Adrenal gland (tissue), 12 donors: ENCODE results near the gene SPG11. TPM values are rescaled to one million over a fixed set of nuclear protein-coding genes. Genes with fewer than 3 reads are reported as not detected.
"Not testable (repeated sequence)": the region's sequence is repeated elsewhere in the genome, so short reads cannot be mapped to it uniquely, and the experiment has no call there.

Source experiments
- DNase-seq, 7 donors: peaks; one replicate each; pipeline ENCODE4 v3.0.0-alpha.2; 2019 to 2020
- H3K27ac ChIP-seq, 5 donors: fragments of 200-600 bp; sonication (generic) in 4 of 5; 1 replicate in 3 of 5; 2 replicates in 2 of 5; pipeline versions ENCODE4 v1.5.1 to v1.8.0; 2016 to 2020; ENCODE audit warnings: mild to moderate bottlenecking in 1 of 5
- H3K27me3 ChIP-seq: fragments of 200-600 bp; 2 replicates; pipeline ENCODE4 v1.8.0; 2021
- H3K36me3 ChIP-seq, 2 donors: fragments of 200-600 bp; replicated peaks in 1 of 2; 1 replicate in 1 of 2; 2 replicates in 1 of 2; pipeline versions ENCODE4 v1.5.1 to v1.8.0; 2018 to 2022
- H3K4me1 ChIP-seq, 2 donors: fragments of 200-600 bp; replicated peaks in 1 of 2; 1 replicate in 1 of 2; 2 replicates in 1 of 2; pipeline versions ENCODE4 v1.5.1 to v1.8.0; 2018 to 2021
- H3K4me3 ChIP-seq, 4 donors: fragments of 200-600 bp; sonication (generic) in 3 of 4; one replicate each; pipeline ENCODE4 v1.5.1; 2016 to 2018
- H3K9me3 ChIP-seq, 3 donors: fragments of 200-600 bp; sonication (generic) in 1 of 3; replicated peaks in 1 of 3; 1 replicate in 2 of 3; 2 replicates in 1 of 3; pipeline versions ENCODE4 v1.5.1 to v1.8.0; 2016 to 2021
- POLR2A ChIP-seq, 2 donors: fragments of 450-650 bp; IDR thresholded peaks; one replicate each; pipeline ENCODE4 v1.6.1; 2017; ENCODE audit warnings: antibody characterized with exemption in 2 of 2, mild to moderate bottlenecking in 2 of 2, moderate library complexity in 1 of 2
- WGBS, 4 donors: extraction: QIAGEN DNeasy Blood & Tissue Kit in 2 of 4; methylation state at CpG; one replicate each; pipeline versions ENCODE4 v1.1.5 to v1.1.7; 2013 to 2017; 5-methylcytosine and 5-hydroxymethylcytosine counted together
- intact Hi-C, 2 donors: fragments of 100-400 bp; cut with DNase I; formaldehyde crosslinking; loops; one replicate each; pipeline versions ENCODE4 v1.14.1 to v1.15.0; 2022 to 2023
- polyA plus RNA-seq, 3 donors: library from polyadenylated mRNA; stranded (reverse); fragments of 200-250 nt in 2 of 3; fragments of 350-450 nt in 1 of 3; fragmentation: Illumina TruSeq in 1 of 3; extraction: RNeasy Lipid Tissue Mini Kit (QIAGEN cat#74804) in 1 of 3; gene quantifications; one replicate each; pipeline ENCODE4 v1.2.3, GENCODE V29; 2013 to 2014
- total RNA-seq, 9 donors: library from RNA; depleted of rRNA in 4 of 9; stranded (reverse); fragments of >200 nt in 4 of 9; fragments of 120-200 nt in 1 of 9; fragmentation: NEBNext Ultra II Directional in 1 of 9; extraction: Animal tissue kit (Norgen Biotek cat#: 25700) in 1 of 9; gene quantifications; one replicate each; pipeline versions ENCODE4 v1.1.0 to v1.2.4, GENCODE V29; 2013 to 2023
- TF ChIP-seq, protein P1 (sequence below), 6 experiments: fragments of 450-650 bp in 4 of 6; fragments of 200-600 bp in 2 of 6; sonication (generic) in 1 of 6; IDR thresholded peaks; 1 replicate in 5 of 6; 2 replicates in 1 of 6; pipeline versions ENCODE4 v1.5.1 to v1.8.0; 2016 to 2021; ENCODE audit warnings: antibody characterized with exemption in 6 of 6, mild to moderate bottlenecking in 2 of 6, moderate library complexity in 1 of 6
- donor health status: healthy with polysubstance abuse.
- donor health status: Bipolar disorder and iron deficiency.
- donor health status: DM: yes; HTN: yes; CAD: no.
- donor health status: DM: no; HTN: no; CAD: no.
- donor health status: DM: no; HTN: no; CAD: no.
- donor health status: DM: yes; HTN: yes; CAD: no.

Gene SPG11
- total and polyA plus RNA-seq, 12 donors: 43.0 to 122 (median 74.0) TPM

DNA sequence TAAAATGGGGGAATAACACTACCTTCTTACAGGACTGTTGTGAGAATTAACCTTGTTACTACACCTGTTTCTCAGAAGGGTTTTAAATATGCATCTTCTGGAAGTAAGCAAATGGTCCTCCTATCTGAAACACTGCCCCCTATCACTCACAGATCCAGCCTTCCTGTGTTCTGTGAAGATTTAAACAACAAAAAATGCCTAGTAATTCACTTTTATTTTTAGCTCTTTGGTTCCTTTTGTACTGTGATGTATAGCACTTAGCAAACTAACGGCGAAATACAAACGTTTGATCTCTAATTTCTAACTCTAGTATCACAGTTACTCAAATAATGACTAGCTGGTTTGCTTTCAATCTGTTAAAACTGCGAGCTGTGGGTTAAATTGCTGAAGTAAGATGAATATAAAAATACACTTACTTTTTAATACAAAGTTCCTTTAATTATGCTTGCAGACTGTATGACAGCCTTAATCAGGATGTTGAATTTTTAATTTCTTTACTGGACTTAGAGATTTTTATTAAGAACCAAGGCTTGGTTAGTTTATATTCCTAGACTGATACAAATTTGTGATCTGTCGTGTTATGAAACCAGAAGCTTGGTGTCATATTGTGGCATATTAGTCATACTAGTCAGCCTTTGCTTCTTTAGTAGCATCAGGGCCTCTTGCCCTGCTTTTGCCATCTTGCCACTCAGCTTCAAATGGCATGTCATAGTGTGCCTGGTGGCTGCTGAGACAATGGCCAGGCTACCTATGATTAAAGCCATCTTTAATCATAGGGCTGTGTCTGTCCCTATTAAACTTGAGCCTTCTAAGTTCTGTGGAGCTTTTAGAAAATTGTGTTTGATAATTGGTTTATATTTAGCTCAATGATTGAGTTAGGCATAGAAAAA lies 117.3 kb downstream of the SPG11 start:
- Histone ChIP-seq H3K4me1 (peaks cover 15 to 51% of the 10 kb centered on the region in 2 donors), H3K4me3 (no peak overlapping the region), H3K27me3 (no peaks in the 10 kb centered on the region), H3K36me3 (no peaks in the 10 kb centered on the region), H3K9me3 (no peaks in the 10 kb centered on the region), H3K27ac (peak overlapping the region in 3 of 5 donors; percentile 33 to 69 (median 55))
- TF ChIP-seq POLR2A (IDR thresholded peaks at IDR 0.05): no peak
- TF ChIP-seq, protein P1, sequence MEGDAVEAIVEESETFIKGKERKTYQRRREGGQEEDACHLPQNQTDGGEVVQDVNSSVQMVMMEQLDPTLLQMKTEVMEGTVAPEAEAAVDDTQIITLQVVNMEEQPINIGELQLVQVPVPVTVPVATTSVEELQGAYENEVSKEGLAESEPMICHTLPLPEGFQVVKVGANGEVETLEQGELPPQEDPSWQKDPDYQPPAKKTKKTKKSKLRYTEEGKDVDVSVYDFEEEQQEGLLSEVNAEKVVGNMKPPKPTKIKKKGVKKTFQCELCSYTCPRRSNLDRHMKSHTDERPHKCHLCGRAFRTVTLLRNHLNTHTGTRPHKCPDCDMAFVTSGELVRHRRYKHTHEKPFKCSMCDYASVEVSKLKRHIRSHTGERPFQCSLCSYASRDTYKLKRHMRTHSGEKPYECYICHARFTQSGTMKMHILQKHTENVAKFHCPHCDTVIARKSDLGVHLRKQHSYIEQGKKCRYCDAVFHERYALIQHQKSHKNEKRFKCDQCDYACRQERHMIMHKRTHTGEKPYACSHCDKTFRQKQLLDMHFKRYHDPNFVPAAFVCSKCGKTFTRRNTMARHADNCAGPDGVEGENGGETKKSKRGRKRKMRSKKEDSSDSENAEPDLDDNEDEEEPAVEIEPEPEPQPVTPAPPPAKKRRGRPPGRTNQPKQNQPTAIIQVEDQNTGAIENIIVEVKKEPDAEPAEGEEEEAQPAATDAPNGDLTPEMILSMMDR (IDR thresholded peaks at IDR 0.05): peak in 1 of 6 experiments; percentile 26
- peak in 4 of 7 donors; percentile 41 to 76 (median 50) for DNase-seq
- intact Hi-C loops: no loop called here
- 19 to 32% (median 26%) methylated on average over 5 of the region's 5 CpGs for WGBS, 4 donors

DNA sequence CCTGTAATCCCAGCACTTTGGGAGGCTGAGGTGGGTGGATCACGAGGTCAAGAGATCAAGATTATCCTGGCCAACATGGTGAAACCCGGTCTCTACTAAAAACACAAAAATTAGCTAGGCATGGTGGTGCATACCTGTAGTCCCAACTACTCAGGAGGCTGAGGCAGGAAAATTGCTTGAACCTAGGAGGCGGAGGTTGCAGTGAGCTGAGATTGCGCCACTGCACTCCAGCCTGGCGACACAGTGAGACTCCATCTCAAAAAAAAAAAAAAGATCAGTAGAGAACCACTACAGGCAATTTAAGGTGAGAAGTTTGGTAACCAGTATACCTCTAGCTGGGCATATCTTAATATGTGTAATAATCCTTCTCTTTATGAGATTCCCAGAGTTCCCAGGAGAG lies 118.7 kb downstream of the SPG11 start:
- H3K36me3 ChIP-seq, intact Hi-C loops, H3K27ac ChIP-seq: not testable (repeated sequence)

DNA sequence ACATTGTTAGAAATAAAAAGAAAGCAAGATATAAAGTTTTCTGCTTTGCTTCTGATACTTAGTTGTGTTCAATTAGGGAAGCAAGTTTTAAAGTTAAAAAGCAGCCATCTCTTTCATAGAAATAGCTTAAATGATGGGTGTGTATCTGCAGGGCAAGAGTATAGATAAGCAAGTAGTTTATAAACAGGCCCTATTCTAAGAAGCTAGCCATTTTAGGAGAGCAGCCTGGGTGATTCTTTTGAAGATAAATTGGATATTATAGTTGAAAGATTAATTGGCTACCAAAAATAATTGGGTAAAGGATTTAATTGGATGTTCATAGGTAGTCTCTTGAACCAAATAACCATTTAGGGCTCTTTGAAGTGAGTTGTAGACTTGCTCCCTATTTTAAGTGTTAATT lies 120.9 kb downstream of the SPG11 start:
- Histone ChIP-seq H3K27ac (peak overlapping the region in 1 of 5 donors; percentile 39), H3K4me1 (peaks cover 30 to 64% of the 10 kb centered on the region in 2 donors)
- intact Hi-C loops: no loop called here

More for the DNA sequence above, 118.7 kb downstream of the SPG11 start:
- WGBS, 4 donors: 89 to 91% (median 89%) methylated on average over 5 of the region's 5 CpGs
- H3K4me3 ChIP-seq, H3K27me3 ChIP-seq, DNase-seq, H3K9me3 ChIP-seq: not testable (repeated sequence)
- H3K4me1 ChIP-seq: peaks cover 24 to 52% of the 10 kb centered on the region in 2 donors

DNA sequence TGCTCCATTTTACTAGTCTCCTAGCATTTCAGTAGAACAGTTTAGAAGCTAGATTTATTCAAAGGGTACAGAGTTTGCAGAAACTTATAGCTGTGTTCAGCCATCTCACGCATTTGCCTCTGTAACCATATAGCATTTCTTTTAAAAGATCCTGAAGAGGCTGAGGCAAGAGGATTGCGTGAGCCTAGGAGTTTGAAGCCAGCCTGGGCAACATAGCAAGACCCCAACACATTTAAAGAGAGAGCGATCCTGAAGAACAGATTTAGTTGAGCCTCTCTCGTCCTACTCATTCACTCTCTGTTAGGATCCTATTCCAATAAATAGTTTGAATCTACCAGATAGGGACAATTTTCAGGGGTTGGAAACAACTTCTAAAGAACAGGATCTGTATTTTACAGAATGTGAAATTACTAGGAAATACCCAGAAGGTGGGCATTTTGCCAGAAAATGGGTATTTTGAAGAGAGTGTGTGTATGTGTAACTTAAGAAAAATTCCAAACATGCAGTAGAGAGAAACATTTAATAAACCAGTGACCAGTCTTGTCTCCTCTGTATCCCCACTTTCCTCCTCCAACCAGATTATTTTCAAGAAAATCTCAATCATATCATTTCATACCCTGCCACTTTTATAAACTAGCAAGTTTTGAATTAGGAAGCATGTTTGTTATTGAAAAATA lies 122.0 kb downstream of the SPG11 start:
- H3K4me1 ChIP-seq: peaks cover 28 to 60% of the 10 kb centered on the region in 2 donors
- no peaks in the 10 kb centered on the region for H3K9me3 ChIP-seq
- peak overlapping the region in 2 of 5 donors; percentile 39 to 46 for H3K27ac ChIP-seq
- 88 to 94% (median 91%) methylated on average over 4 of the region's 4 CpGs for WGBS, 4 donors
- no peak overlapping the region for H3K4me3 ChIP-seq
- no peaks in the 10 kb centered on the region for H3K27me3 ChIP-seq
- no peaks in the 10 kb centered on the region for H3K36me3 ChIP-seq
- intact Hi-C loops: no loop called here
- DNase-seq: no peak
- TF ChIP-seq, protein P1 (IDR thresholded peaks at IDR 0.05): no peak

More for the DNA sequence above, 120.9 kb downstream of the SPG11 start:
- Histone ChIP-seq H3K27me3 (no peaks in the 10 kb centered on the region), H3K36me3 (no peaks in the 10 kb centered on the region), H3K9me3 (no peaks in the 10 kb centered on the region), H3K4me3 (no peak overlapping the region)
- TF ChIP-seq POLR2A (IDR thresholded peaks at IDR 0.05): no peak
- TF ChIP-seq, protein P1 (IDR thresholded peaks at IDR 0.05): no peak
- no peak for DNase-seq
